Left ventricle myocardium superior (tissue), 1 donor: ENCODE data around the gene GPR179. TPM values are rescaled to one million over a fixed set of nuclear protein-coding genes. Genes with fewer than 3 reads are reported as not detected.
"Not testable (repeated sequence)": the region's sequence is repeated elsewhere in the genome, so short reads cannot be mapped to it uniquely, and the experiment has no call there.

Source experiments
- ATAC-seq: fragments of 200-7000 bp; cut with Tn5 transposase; one replicate; pipeline ENCODE4 v1.9.1; 2020; ENCODE audit warnings: mild to moderate bottlenecking, moderate library complexity
- DNase-seq: peaks from one replicate; pipeline ENCODE4 v3.0.0-alpha.2; 2020
- intact Hi-C: fragments of 100-400 bp; cut with micrococcal nuclease; formaldehyde crosslinking; loops from one replicate; pipeline ENCODE4 v1.11.0; 2022
- total RNA-seq: library from RNA; stranded (reverse); fragmentation: NEBNext Ultra II Directional; extraction: Animal tissue kit (Norgen Biotek cat#: 25700); gene quantifications from one replicate; pipeline ENCODE4 v1.2.1, GENCODE V29; 2021
- donor health status: DM: no; HTN: yes; CAD: no; lungs with severe emphysema.

Gene GPR179
- total RNA-seq, 1 donor from 2014 or later: not detected

GRCh38 chr17:38326996-38327792 is 16.6 kb downstream of the GPR179 start:
- intact Hi-C loops: no loop called here
- DNase-seq (no peak), ATAC-seq (peak; percentile 51)

GRCh38 chr17:38325221-38325851 is 18.4 kb downstream of the GPR179 start:
- intact Hi-C loops: no loop called here
- DNase-seq: no peak
- ATAC-seq: no peak

- intact Hi-C loops: no loop called here
- ATAC-seq: no peak
- no peak for DNase-seq
These were observed 19.0 kb downstream of the GPR179 start for GRCh38 chr17:38324772-38325171.

- no peak for DNase-seq
- ATAC-seq: no peak
- intact Hi-C loops: no loop called here
These were observed 19.5 kb downstream of the GPR179 start for GRCh38 chr17:38324141-38324697.

- DNase-seq (no peak), ATAC-seq (no peak)
- intact Hi-C loops: no loop called here
These were observed 20.9 kb downstream of the GPR179 start for GRCh38 chr17:38322897-38323296.

GRCh38 chr17:38322156-38322779 is 21.5 kb downstream of the GPR179 start:
- DNase-seq: peak; percentile 75
- intact Hi-C loops: no loop called here
- peak; percentile 72 for ATAC-seq

GRCh38 chr17:38320482-38320881 is 23.3 kb downstream of the GPR179 start:
- intact Hi-C loops: no loop called here
- DNase-seq (no peak), ATAC-seq (no peak)

- intact Hi-C loops: no loop called here
- ATAC-seq (no peak), DNase-seq (no peak)
These were observed 26.7 kb downstream of the GPR179 start for GRCh38 chr17:38317081-38317480.

GRCh38 chr17:38315497-38315896 is 28.3 kb downstream of the GPR179 start:
- ATAC-seq (no peak), DNase-seq (no peak)
- intact Hi-C loops: no loop called here

- peak; percentile 98 for DNase-seq
- ATAC-seq: peak; percentile 99
- intact Hi-C loops: not testable (repeated sequence)
These were observed 46.8 kb downstream of the GPR179 start, which contains the start of gene MRPL45 for GRCh38 chr17:38296834-38297517. TSS of gene MRPL45 (plus strand) at chr17:38297168. CDS start at chr17:38297184, 16 bp downstream.

GRCh38 chr17:38295602-38296365 is 48.0 kb downstream of the GPR179 start:
- intact Hi-C loops, DNase-seq, ATAC-seq: not testable (repeated sequence)

- ATAC-seq, intact Hi-C loops, DNase-seq: not testable (repeated sequence)
These were observed 54.0 kb downstream of the GPR179 start for GRCh38 chr17:38289760-38290159.

GRCh38 chr17:38288217-38288827 is 55.4 kb downstream of the GPR179 start:
- ATAC-seq: peak; percentile 48
- intact Hi-C loops, DNase-seq: not testable (repeated sequence)

- intact Hi-C loops: not testable (repeated sequence)
- DNase-seq (peak; percentile 53), ATAC-seq (peak; percentile 92)
These were observed 57.2 kb downstream of the GPR179 start for GRCh38 chr17:38286501-38287091.

GRCh38 chr17:38285994-38286393 is 57.8 kb downstream of the GPR179 start:
- ATAC-seq, intact Hi-C loops, DNase-seq: not testable (repeated sequence)
